Peyer's patch (tissue), 4 donors: ENCODE data around the gene ATP13A4.

ENCODE experiments used
- POLR2A ChIP-seq, 2 donors: fragments of 450-650 bp; IDR thresholded peaks; one replicate each; pipeline ENCODE4 v1.5.1; 2017; ENCODE audit warnings: antibody characterized with exemption in 2 of 2, mild to moderate bottlenecking in 2 of 2, moderate library complexity in 2 of 2
- TF ChIP-seq, protein P1 (sequence below), 6 experiments: fragments of 450-650 bp in 4 of 6; fragments of 200-600 bp in 2 of 6; sonication (generic) in 1 of 6; IDR thresholded peaks; one replicate each; pipeline ENCODE4 v1.5.1; 2017 to 2019; ENCODE audit warnings: antibody characterized with exemption in 6 of 6, mild to moderate bottlenecking in 3 of 6, moderate library complexity in 1 of 6

DNA sequence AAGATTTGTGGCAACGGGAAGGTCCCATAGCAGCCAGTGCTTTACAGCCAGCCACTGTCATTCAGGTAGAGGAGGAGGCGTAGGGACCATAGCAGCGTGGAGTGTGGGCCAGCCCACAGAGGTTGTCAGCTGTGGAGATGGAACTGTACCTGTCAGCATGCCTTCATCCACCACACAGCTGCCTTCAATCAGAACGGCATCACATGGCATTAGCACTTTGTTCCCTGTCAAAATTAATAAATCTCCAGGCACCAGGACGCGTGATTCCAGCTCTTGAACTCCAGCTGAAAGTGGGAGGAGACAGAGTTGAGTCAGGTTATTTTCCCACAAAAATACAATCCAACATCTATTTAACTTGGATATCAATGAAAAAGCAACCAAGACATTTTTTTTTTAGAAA is 84.0 kb downstream of the ATP13A4 start:
- TF ChIP-seq, protein P1, sequence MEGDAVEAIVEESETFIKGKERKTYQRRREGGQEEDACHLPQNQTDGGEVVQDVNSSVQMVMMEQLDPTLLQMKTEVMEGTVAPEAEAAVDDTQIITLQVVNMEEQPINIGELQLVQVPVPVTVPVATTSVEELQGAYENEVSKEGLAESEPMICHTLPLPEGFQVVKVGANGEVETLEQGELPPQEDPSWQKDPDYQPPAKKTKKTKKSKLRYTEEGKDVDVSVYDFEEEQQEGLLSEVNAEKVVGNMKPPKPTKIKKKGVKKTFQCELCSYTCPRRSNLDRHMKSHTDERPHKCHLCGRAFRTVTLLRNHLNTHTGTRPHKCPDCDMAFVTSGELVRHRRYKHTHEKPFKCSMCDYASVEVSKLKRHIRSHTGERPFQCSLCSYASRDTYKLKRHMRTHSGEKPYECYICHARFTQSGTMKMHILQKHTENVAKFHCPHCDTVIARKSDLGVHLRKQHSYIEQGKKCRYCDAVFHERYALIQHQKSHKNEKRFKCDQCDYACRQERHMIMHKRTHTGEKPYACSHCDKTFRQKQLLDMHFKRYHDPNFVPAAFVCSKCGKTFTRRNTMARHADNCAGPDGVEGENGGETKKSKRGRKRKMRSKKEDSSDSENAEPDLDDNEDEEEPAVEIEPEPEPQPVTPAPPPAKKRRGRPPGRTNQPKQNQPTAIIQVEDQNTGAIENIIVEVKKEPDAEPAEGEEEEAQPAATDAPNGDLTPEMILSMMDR (IDR thresholded peaks at IDR 0.05), result no peak
- TF ChIP-seq POLR2A (IDR thresholded peaks at IDR 0.05), result no peak
